NT2/D1 (cell line): ENCODE results near the gene GDF15.
"Not testable (repeated sequence)": the region's sequence is repeated elsewhere in the genome, so short reads cannot be mapped to it uniquely, and the experiment has no call there.

Source experiments
- DNase-seq: peaks from one replicate; pipeline ENCODE4 v3.0.0-alpha.2; 2011; ENCODE audit warnings: low read depth, low spot score
- H3K27me3 ChIP-seq: 2 replicates; pipeline ENCODE4 v1.6.0; 2011; ENCODE audit warnings: mild to moderate bottlenecking; ENCODE audit not compliant: insufficient read length, insufficient read depth
- H3K36me3 ChIP-seq: 2 replicates; pipeline ENCODE4 v1.6.1; 2011; ENCODE audit warnings: mild to moderate bottlenecking, low read length, mixed read lengths; ENCODE audit not compliant: insufficient read depth, insufficient read length
- H3K4me1 ChIP-seq: 2 replicates; pipeline ENCODE4 v1.5.1; 2011; ENCODE audit not compliant: insufficient read depth, insufficient read length
- H3K4me3 ChIP-seq: 2 replicates; pipeline ENCODE4 v1.5.1; 2011; ENCODE audit warnings: low read depth; ENCODE audit not compliant: insufficient read length
- H3K9ac ChIP-seq: 2 replicates; pipeline ENCODE4 v1.6.0; 2011; ENCODE audit warnings: low read depth; ENCODE audit not compliant: insufficient read length
- H3K9me3 ChIP-seq: 2 replicates; pipeline ENCODE4 v1.5.1; 2011; ENCODE audit warnings: mild to moderate bottlenecking, low read length; ENCODE audit not compliant: insufficient read depth
- SUZ12 ChIP-seq: IDR thresholded peaks from 2 replicates; pipeline ENCODE4 v1.6.1; 2011; ENCODE audit not compliant: insufficient read length, insufficient read depth; ENCODE audit errors: extremely low read depth
- YY1 ChIP-seq: IDR thresholded peaks from 2 replicates; pipeline ENCODE4 v1.6.1; 2011; ENCODE audit not compliant: insufficient read length, insufficient read depth
- ZNF274 ChIP-seq: IDR thresholded peaks from 2 replicates; pipeline ENCODE4 v1.6.1; 2011; ENCODE audit warnings: mild to moderate bottlenecking, low read depth, low read length

Gene GDF15

DNA sequence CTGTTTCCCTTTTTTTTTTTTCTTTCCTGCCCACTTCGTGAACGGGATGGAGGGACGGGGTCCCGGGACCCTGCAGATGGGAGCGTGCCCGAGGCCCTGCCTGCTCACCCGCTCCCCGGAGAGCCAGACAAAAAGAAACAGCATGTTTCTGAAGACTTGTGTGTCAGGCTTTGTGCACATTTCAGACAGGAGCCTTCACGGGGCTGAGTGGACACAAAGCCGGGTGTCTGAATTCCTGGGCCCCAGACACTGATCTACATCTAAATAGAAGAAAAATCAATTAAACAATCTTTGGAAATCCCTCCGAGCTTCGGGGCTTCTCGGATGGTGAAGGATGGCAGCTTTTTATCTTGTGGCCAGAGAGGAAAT lies 41.4 kb upstream of the GDF15 start:
- Histone ChIP-seq H3K36me3 (no peaks in the 10 kb centered on the region), H3K27me3 (no peaks in the 10 kb centered on the region), H3K4me3 (no peak overlapping the region), H3K9me3 (no peaks in the 10 kb centered on the region), H3K9ac (peak overlapping the region; percentile 52), H3K4me1 (peaks cover 17% of the 10 kb centered on the region)
- TF ChIP-seq YY1 = no peak
- no peak for TF ChIP-seq SUZ12
- TF ChIP-seq ZNF274 = no peak
- DNase-seq = no peak

DNA sequence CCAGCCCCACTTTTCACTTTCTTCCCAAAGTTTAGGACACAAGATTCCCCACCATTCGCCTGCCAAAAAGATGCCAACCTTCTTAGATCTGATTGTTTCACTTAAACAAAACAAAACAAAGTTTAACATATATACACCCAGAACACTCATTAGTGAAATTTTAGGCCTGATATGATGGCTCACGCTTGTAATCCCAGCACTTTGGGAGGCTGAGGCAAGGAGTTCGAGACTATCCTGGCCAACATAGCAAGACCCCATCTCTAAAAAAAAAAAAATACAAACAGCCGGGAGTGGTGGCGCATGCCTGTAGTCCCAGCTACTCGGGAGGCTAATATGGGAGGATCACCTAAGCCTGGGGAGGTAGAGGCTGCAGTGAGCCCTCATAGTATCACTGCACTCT lies 40.7 kb upstream of the GDF15 start:
- H3K27me3 ChIP-seq = no peaks in the 10 kb centered on the region
- no peak for DNase-seq
- TF ChIP-seq ZNF274 = no peak
- TF ChIP-seq YY1 = no peak
- no peak for TF ChIP-seq SUZ12
- H3K36me3 ChIP-seq = no peaks in the 10 kb centered on the region
- H3K9ac ChIP-seq = no peak overlapping the region
- peaks cover 11% of the 10 kb centered on the region for H3K4me1 ChIP-seq
- no peaks in the 10 kb centered on the region for H3K9me3 ChIP-seq
- no peak overlapping the region for H3K4me3 ChIP-seq

DNA sequence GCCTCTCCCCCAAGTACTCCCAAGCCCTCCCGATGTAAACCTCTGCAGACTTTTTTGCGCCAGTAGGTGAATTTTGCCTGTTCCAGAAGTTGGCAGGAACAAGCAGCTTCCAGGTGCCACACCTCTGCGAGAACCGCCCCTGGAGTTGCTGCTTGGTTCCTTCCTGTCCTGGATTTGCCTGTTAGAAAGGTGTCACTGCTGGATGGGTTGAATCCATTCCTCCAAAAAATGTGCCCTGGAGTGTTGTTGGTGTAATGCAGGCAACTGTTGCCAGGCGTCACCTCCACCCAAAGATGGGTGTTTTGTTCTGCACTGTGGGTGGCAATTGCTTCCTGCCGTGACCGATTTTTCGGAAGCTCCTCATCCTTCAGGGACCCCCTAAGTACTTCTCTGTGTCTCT lies 39.9 kb upstream of the GDF15 start:
- Histone ChIP-seq H3K36me3 (no peaks in the 10 kb centered on the region), H3K4me3 (no peak overlapping the region), H3K9me3 (no peaks in the 10 kb centered on the region), H3K4me1 (peaks cover 11% of the 10 kb centered on the region), H3K9ac (peak overlapping the region; percentile 51), H3K27me3 (no peaks in the 10 kb centered on the region)
- no peak for TF ChIP-seq ZNF274
- no peak for TF ChIP-seq SUZ12
- no peak for TF ChIP-seq YY1
- no peak for DNase-seq

DNA sequence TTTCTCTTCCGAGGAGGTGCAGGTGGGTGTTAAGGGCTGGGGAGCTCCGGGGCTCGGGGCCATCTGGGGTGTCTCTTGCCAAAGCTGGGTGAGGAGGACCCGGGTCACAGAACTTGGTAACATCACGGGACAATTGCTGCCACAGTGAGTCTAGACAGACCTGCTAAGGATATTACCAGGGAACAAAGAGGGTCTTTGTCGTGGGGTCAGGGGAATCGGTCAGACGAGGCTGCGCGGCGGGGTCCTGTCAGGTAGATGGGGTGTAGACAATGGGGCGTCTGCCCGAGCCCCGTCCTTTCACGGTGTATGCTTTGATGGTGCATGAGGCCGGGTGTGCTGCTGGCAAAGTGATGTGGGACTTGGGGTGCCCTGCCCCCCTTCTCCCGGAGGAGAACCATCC lies 37.8 kb upstream of the GDF15 start:
- Histone ChIP-seq H3K4me1 (peaks cover 6% of the 10 kb centered on the region), H3K9ac (no peak overlapping the region), H3K36me3 (no peaks in the 10 kb centered on the region), H3K4me3 (no peak overlapping the region), H3K27me3 (no peaks in the 10 kb centered on the region), H3K9me3 (no peaks in the 10 kb centered on the region)
- no peak for TF ChIP-seq SUZ12
- TF ChIP-seq ZNF274 = no peak
- no peak for TF ChIP-seq YY1
- no peak for DNase-seq

DNA sequence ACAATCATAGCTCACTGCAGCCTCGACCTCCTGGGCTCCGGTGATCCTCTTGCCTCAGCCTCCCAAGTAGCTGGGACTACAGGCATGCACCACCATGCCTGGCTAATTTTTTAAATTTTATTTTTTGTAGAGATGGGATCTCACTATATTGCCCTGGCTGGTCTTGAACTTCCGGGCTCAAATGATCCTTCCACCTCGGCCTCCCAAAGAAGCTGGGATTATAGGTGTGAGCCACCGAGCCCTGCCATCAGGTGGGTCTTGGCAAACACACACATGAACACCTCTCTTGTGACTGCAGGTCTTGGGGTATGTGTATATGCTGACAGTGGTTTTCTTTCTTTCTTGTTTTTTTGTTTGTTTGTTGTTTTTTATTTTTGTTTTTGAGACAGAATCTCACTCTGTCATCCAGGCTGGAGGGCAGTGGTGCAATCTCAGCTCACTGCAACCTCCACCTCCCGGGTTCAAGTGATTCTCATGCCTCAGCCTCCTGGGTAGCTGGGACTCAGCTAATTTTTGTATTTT lies 37.1 kb upstream of the GDF15 start:
- H3K9ac ChIP-seq, H3K27me3 ChIP-seq, H3K9me3 ChIP-seq, H3K4me3 ChIP-seq, H3K4me1 ChIP-seq, DNase-seq, H3K36me3 ChIP-seq: not testable (repeated sequence)

DNA sequence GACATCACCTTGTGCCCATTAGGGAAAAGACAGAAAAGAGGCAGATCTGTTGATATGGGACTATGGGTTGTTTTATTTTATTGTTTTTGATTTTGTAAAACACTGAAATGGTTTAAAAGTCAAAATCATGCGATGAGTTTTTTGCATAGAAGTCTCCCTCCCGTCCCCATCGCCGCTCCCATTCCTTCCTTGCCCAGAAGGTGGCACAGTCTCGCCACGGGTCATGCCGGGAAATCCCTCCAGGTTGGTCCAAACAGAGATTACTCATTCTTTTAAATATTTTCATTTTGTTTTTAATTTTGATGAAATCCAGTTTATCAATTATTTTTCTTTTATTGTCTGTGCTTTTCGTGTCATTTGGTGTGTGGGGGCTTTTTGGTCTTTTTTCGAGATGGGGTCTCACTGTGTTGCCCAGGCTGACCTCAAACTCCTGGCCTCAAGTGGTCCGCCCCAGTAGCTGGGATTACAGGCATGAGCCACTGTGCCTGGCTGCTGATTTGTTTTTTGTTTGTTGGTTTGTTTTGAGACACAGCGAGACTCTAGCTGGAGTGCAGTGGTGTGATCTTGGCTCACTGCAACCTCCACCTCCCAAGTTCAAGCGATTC lies 36.3 kb upstream of the GDF15 start:
- no peak overlapping the region for H3K4me3 ChIP-seq
- H3K9ac ChIP-seq = no peak overlapping the region
- no peak for DNase-seq
- H3K9me3 ChIP-seq = no peaks in the 10 kb centered on the region
- no peak for TF ChIP-seq ZNF274
- no peak for TF ChIP-seq SUZ12
- TF ChIP-seq YY1 = no peak
- no peaks in the 10 kb centered on the region for H3K27me3 ChIP-seq
- H3K36me3 ChIP-seq = no peaks in the 10 kb centered on the region
- peaks cover 4% of the 10 kb centered on the region for H3K4me1 ChIP-seq

DNA sequence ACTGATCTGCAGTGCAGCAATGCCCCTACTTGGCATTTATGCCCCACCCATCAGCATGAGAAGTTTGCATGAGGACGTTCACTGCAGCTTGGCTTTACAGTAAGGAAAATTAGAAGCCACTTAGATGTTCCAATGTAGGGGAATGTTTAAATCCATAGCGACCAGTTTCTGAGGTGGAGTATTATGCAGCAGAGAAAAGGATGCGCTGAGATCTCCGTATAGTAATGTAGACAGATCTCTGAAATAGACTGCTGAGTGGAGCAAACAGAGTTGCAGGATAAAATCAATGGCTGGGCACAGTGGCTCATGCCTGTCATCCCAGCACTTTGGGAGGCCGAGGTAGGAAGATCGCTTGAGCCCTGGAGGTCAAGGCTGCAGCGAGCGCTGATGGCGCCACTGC lies 35.5 kb upstream of the GDF15 start:
- TF ChIP-seq YY1 = no peak
- TF ChIP-seq SUZ12 = no peak
- no peak for TF ChIP-seq ZNF274
- Histone ChIP-seq H3K4me3 (no peak overlapping the region), H3K4me1 (peaks cover 4% of the 10 kb centered on the region)

DNA sequence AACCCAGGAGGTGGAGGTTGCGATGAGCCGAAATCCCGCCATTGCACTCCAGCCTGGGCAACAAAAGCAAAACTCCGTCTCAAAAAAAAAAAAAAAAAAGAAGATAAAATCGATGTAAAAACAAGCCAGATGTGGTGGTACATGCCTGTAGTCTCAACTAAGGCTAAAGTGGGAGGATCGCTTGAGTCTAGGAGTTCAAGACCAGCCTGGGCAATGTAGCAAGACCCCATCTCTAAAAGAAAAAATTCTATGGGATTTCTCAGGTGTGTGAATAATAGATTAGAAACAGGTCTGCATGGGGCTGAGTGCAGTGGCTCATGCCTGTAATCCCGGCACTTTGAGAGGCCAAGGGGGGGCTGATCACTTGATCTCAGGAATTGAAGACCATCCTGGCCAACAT lies 34.4 kb upstream of the GDF15 start:
- DNase-seq = no peak
- Histone ChIP-seq H3K36me3 (peaks cover 6% of the 10 kb centered on the region), H3K4me1 (peaks cover 2% of the 10 kb centered on the region), H3K4me3 (no peak overlapping the region), H3K27me3 (no peaks in the 10 kb centered on the region), H3K9ac (no peak overlapping the region), H3K9me3 (no peaks in the 10 kb centered on the region)
- no peak for TF ChIP-seq SUZ12
- TF ChIP-seq ZNF274 = no peak
- no peak for TF ChIP-seq YY1

More for the DNA sequence above, 35.5 kb upstream of the GDF15 start:
- H3K9ac ChIP-seq = no peak overlapping the region
- DNase-seq = no peak
- peaks cover under 1% of the 10 kb centered on the region for H3K36me3 ChIP-seq
- no peaks in the 10 kb centered on the region for H3K9me3 ChIP-seq
- no peaks in the 10 kb centered on the region for H3K27me3 ChIP-seq
